ENCODE results near the gene SLC7A7. TPM values are rescaled to one million over a fixed set of nuclear protein-coding genes. Genes with fewer than 3 reads are reported as not detected.
A peak's percentile ranks its signal among the peaks of the same experiment; 100 is the strongest.

Gene SLC7A7
- total and polyA plus RNA-seq, 2 donors (not counting 1 experiment from before 2014, with no cell fraction given): 6.3 to 9.5 TPM

- TF ChIP-seq EZH2 (IDR thresholded peaks at IDR 0.05; ENCODE audit: low read length, missing control alignments): no peak
- TF ChIP-seq, protein P1, sequence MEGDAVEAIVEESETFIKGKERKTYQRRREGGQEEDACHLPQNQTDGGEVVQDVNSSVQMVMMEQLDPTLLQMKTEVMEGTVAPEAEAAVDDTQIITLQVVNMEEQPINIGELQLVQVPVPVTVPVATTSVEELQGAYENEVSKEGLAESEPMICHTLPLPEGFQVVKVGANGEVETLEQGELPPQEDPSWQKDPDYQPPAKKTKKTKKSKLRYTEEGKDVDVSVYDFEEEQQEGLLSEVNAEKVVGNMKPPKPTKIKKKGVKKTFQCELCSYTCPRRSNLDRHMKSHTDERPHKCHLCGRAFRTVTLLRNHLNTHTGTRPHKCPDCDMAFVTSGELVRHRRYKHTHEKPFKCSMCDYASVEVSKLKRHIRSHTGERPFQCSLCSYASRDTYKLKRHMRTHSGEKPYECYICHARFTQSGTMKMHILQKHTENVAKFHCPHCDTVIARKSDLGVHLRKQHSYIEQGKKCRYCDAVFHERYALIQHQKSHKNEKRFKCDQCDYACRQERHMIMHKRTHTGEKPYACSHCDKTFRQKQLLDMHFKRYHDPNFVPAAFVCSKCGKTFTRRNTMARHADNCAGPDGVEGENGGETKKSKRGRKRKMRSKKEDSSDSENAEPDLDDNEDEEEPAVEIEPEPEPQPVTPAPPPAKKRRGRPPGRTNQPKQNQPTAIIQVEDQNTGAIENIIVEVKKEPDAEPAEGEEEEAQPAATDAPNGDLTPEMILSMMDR (conservative IDR thresholded peaks at IDR 0.05 in 1 of 2, IDR thresholded peaks at IDR 0.05 in 1 of 2; ENCODE audit: low read depth in 1 of 2, low read length in 2 of 2): no peak
- no peaks in the 10 kb centered on the region for H4K20me1 ChIP-seq (ENCODE audit: control insufficient read depth, extremely low read depth, insufficient read depth, low read length)
- DNase-seq (ENCODE audit: low read depth in 2 of 2): peak; percentile 97 to 98
- H3K4me2 ChIP-seq (ENCODE audit: extremely low read depth, insufficient read depth, low read length): peak overlapping the region; percentile 91
- peak overlapping the region; percentile 100 for H3K27ac ChIP-seq (ENCODE audit: insufficient read depth, low read length)
- peak overlapping the region; percentile 83 for H3K9ac ChIP-seq (ENCODE audit: insufficient read depth, low read length)
- peaks cover 9% of the 10 kb centered on the region for H3K36me3 ChIP-seq (ENCODE audit: control insufficient read depth, insufficient read depth, low read length)
- no peaks in the 10 kb centered on the region for H3K9me3 ChIP-seq (ENCODE audit: control insufficient read depth, insufficient read depth, low read depth, low read length)
- H3K4me1 ChIP-seq (ENCODE audit: control insufficient read depth, extremely low read depth, insufficient read depth, low read length): peaks cover 56% of the 10 kb centered on the region
- H3K4me3 ChIP-seq (replicated peaks in 1 of 4; ENCODE audit: control extremely low read depth in 1 of 4, insufficient read depth in 1 of 4, low read depth in 3 of 4, low read length in 4 of 4): peak overlapping the region in 2 of 4 experiments; percentile 3 to 45
- no peaks in the 10 kb centered on the region for H3K27me3 ChIP-seq (ENCODE audit: control insufficient read depth, insufficient read depth, low read length)
- no peak overlapping the region for H2AFZ ChIP-seq (ENCODE audit: low read length)
- peaks cover 4% of the 10 kb centered on the region for H3K79me2 ChIP-seq (ENCODE audit: control insufficient read depth, insufficient read depth, low read length)
These were observed 35.9 kb upstream of the SLC7A7 start for GRCh38 chr14:22850944-22851764.

DNA sequence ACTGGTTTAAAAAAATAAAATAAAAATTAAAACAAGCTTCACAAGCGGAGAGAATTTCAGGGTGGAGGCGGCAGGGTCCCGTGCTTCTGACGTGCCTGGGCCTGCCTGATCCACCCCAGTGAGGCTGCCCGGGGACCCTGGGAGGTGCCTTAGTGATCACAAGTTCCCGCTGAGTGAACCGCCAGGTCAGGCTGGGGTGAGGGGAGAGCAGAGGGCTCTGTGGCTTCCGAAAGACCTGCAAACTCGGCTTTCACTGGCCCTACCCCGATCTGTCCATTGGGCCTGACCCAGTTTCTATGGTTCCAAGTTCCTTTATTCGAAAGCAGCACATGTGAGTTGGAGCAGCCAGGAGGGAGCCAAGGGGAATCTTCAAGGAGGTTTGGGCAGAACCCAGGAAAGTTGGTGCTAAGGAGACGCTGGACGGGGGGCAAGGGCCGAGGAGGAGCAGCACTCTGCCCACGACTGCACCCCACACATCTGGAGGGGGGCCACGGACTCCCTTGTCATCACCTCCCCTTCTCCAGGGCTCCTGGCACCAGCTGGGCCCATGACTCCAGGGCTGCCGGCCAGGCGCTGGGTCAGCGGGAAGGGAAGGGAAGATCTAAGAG is 34.1 kb upstream of the SLC7A7 start:
- TF ChIP-seq, protein P1 (conservative IDR thresholded peaks at IDR 0.05 in 1 of 2, IDR thresholded peaks at IDR 0.05 in 1 of 2; ENCODE audit: low read depth in 1 of 2, low read length in 2 of 2): no peak
- Histone ChIP-seq H3K79me2 (ENCODE audit: control insufficient read depth, insufficient read depth, low read length) (peaks cover 21% of the 10 kb centered on the region), H2AFZ (ENCODE audit: low read length) (no peak overlapping the region), H3K9me3 (ENCODE audit: control insufficient read depth, insufficient read depth, low read depth, low read length) (no peaks in the 10 kb centered on the region), H3K9ac (ENCODE audit: insufficient read depth, low read length) (peak overlapping the region; percentile 67), H4K20me1 (ENCODE audit: control insufficient read depth, extremely low read depth, insufficient read depth, low read length) (no peaks in the 10 kb centered on the region), H3K4me1 (ENCODE audit: control insufficient read depth, extremely low read depth, insufficient read depth, low read length) (peaks cover 64% of the 10 kb centered on the region), H3K27ac (ENCODE audit: insufficient read depth, low read length) (peak overlapping the region; percentile 100), H3K4me3 (replicated peaks in 1 of 4; ENCODE audit: control extremely low read depth in 1 of 4, insufficient read depth in 1 of 4, low read depth in 3 of 4, low read length in 4 of 4) (peak overlapping the region in 1 of 4 experiments; percentile 11), H3K4me2 (ENCODE audit: extremely low read depth, insufficient read depth, low read length) (peak overlapping the region; percentile 55), H3K27me3 (ENCODE audit: control insufficient read depth, insufficient read depth, low read length) (no peaks in the 10 kb centered on the region), H3K36me3 (ENCODE audit: control insufficient read depth, insufficient read depth, low read length) (peaks cover 24% of the 10 kb centered on the region)
- peak in 1 of 2 donors; percentile 49 for DNase-seq (ENCODE audit: low read depth in 2 of 2)

- no peaks in the 10 kb centered on the region for H3K27me3 ChIP-seq (ENCODE audit: control insufficient read depth, insufficient read depth, low read length)
These were observed 33.3 kb upstream of the SLC7A7 start for GRCh38 chr14:22848351-22849164.

More at GRCh38 chr14:22848351-22849164, 33.3 kb upstream of the SLC7A7 start:
- Histone ChIP-seq H3K4me1 (ENCODE audit: control insufficient read depth, extremely low read depth, insufficient read depth, low read length) (peaks cover 64% of the 10 kb centered on the region), H3K36me3 (ENCODE audit: control insufficient read depth, insufficient read depth, low read length) (peaks cover 29% of the 10 kb centered on the region), H2AFZ (ENCODE audit: low read length) (no peak overlapping the region), H3K79me2 (ENCODE audit: control insufficient read depth, insufficient read depth, low read length) (peaks cover 26% of the 10 kb centered on the region), H3K9me3 (ENCODE audit: control insufficient read depth, insufficient read depth, low read depth, low read length) (no peaks in the 10 kb centered on the region), H3K9ac (ENCODE audit: insufficient read depth, low read length) (peak overlapping the region; percentile 67), H3K4me2 (ENCODE audit: extremely low read depth, insufficient read depth, low read length) (peak overlapping the region; percentile 61), H4K20me1 (ENCODE audit: control insufficient read depth, extremely low read depth, insufficient read depth, low read length) (no peaks in the 10 kb centered on the region), H3K27ac (ENCODE audit: insufficient read depth, low read length) (peak overlapping the region; percentile 100), H3K4me3 (replicated peaks in 1 of 4; ENCODE audit: control extremely low read depth in 1 of 4, insufficient read depth in 1 of 4, low read depth in 3 of 4, low read length in 4 of 4) (peak overlapping the region in 1 of 4 experiments; percentile 21)
- DNase-seq (ENCODE audit: low read depth in 2 of 2): peak; percentile 89 to 99
- TF ChIP-seq EZH2 (IDR thresholded peaks at IDR 0.05; ENCODE audit: low read length, missing control alignments): no peak
- TF ChIP-seq, protein P1 (conservative IDR thresholded peaks at IDR 0.05 in 1 of 2, IDR thresholded peaks at IDR 0.05 in 1 of 2; ENCODE audit: low read depth in 1 of 2, low read length in 2 of 2): no peak

Data from fibroblast of lung (primary cell).